WERI-Rb-1 (cell line): Measurements from ENCODE around the gene TRIM27.

Experiments
- DNase-seq: peaks from one replicate; pipeline ENCODE4 v3.0.0-alpha.2; 2020
- H3K27ac ChIP-seq: fragments of 250-450 bp; sonication (Bioruptor Pico); 2 replicates; pipeline ENCODE4 v1.5.1; 2020; ENCODE audit warnings: mild to moderate bottlenecking, moderate library complexity
- H3K27me3 ChIP-seq: fragments of 250-450 bp; sonication (Bioruptor Pico); 2 replicates; pipeline ENCODE4 v1.5.1; 2021; ENCODE audit warnings: mild to moderate bottlenecking, low read depth, moderate library complexity; ENCODE audit not compliant: insufficient read depth, severe bottlenecking
- H3K36me3 ChIP-seq: fragments of 250-450 bp; sonication (Bioruptor Pico); 2 replicates; pipeline ENCODE4 v1.5.1; 2020; ENCODE audit warnings: mild to moderate bottlenecking, moderate library complexity
- H3K4me3 ChIP-seq: 2 replicates; pipeline ENCODE4 v1.5.1; 2011; ENCODE audit warnings: low read depth, mild to moderate bottlenecking, control low read depth, low read length
- H3K9me3 ChIP-seq: fragments of 250-450 bp; sonication (Bioruptor Pico); 2 replicates; pipeline ENCODE4 v1.5.1; 2021; ENCODE audit warnings: mild to moderate bottlenecking, moderate library complexity; ENCODE audit not compliant: severe bottlenecking
- TF ChIP-seq, protein P1 (sequence below): IDR thresholded peaks from 2 replicates; pipeline ENCODE4 v1.5.1; 2011; ENCODE audit warnings: low read depth, mild to moderate bottlenecking, control low read depth, inconsistent platforms, low read length

The TRIM27 gene

DNA sequence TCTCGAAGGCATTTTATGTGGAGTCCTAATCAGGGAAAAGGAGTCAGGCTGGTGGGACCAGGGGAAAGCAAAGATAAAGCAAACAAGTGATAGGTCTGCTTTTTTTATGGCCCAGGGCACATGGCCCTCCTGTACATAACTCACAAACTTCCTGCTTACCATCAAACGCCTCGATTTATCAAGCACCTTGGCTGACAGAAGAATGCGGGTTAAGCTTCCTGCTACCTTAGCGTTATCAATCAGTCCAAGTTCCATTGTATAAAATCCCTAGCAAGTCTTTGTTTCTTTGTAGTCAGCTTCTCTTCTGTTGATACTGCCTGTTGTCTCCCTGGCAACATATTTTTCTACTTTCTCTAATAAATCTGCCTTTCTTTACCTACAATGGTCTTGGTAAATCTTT, 4.1 kb upstream of the TRIM27 start:
- no peak overlapping the region for H3K4me3 ChIP-seq
- peaks cover 8% of the 10 kb centered on the region for H3K36me3 ChIP-seq
- H3K27me3 ChIP-seq: no peaks in the 10 kb centered on the region
- TF ChIP-seq, protein P1, sequence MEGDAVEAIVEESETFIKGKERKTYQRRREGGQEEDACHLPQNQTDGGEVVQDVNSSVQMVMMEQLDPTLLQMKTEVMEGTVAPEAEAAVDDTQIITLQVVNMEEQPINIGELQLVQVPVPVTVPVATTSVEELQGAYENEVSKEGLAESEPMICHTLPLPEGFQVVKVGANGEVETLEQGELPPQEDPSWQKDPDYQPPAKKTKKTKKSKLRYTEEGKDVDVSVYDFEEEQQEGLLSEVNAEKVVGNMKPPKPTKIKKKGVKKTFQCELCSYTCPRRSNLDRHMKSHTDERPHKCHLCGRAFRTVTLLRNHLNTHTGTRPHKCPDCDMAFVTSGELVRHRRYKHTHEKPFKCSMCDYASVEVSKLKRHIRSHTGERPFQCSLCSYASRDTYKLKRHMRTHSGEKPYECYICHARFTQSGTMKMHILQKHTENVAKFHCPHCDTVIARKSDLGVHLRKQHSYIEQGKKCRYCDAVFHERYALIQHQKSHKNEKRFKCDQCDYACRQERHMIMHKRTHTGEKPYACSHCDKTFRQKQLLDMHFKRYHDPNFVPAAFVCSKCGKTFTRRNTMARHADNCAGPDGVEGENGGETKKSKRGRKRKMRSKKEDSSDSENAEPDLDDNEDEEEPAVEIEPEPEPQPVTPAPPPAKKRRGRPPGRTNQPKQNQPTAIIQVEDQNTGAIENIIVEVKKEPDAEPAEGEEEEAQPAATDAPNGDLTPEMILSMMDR: no peak
- H3K27ac ChIP-seq: no peak overlapping the region
- H3K9me3 ChIP-seq: no peaks in the 10 kb centered on the region
- DNase-seq: no peak

DNA sequence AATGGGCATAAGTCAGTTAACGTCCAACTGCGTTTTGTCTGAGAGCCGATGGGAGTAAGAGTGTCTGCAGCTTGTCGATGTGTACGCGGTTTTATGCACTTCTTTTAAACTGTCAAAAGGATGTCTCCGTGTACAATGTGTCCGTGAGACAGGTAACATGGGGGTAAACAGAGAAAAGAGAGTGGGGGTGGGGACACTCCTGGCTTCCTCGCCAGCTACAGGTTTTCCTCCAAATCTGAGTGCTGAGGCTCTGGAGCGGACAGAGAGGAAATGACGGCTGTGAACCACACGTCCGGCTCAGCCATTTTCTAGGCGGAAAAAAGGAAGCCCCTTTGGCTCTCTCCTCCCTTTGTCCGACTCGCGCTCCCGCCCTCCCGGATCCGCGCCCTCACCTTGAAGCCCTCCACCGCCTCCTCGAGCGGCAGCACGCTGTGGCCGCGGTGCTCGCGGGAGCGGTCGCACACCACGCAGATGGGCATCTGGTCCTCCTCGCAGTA, 916 bp downstream of the TRIM27 start:
- no peaks in the 10 kb centered on the region for H3K9me3 ChIP-seq
- H3K27ac ChIP-seq: peak overlapping the region; percentile 93
- no peaks in the 10 kb centered on the region for H3K27me3 ChIP-seq
- DNase-seq: peak; percentile 59
- peaks cover 56% of the 10 kb centered on the region for H3K36me3 ChIP-seq
- H3K4me3 ChIP-seq: peak overlapping the region; percentile 73
- TF ChIP-seq, protein P1: no peak

DNA sequence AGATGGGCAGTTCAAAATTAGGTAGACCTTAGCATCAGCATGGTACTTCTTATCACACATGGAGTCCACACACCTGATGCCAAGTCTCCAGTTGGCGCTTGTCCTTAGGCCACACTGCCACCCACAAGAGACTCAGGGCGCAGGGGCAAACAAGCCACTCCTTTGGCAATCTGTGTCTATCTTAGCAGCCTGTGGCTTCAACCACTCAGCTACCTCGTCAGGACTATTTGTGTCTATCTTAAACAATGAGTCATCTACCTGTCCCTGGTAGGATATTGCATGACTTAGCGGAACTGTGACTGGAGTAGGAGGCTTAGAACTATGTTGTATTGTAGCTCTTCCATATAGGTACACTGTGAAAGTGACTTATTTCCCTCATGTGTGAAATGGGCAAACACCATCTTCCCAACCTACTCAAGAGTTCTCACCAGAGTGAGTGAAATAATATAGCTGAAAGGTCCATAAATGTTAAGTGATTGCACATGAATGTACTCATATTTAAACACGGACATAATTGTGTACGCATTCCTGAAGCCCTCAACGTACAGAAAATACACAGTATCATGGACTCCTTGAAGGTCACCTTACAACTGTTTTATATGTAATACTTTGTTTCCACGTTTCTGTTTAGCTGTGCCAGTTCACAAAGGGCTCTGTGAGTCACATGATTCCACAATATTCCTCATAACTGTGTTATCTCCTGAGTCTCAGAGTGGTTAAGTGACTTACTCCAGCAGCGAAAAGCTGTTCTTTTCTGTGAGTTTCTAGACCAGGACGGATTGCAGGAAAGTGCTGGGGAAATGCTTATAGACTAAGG, 1.6 kb downstream of the TRIM27 start:
- H3K27ac ChIP-seq: peak overlapping the region; percentile 93
- H3K36me3 ChIP-seq: peaks cover 62% of the 10 kb centered on the region
- DNase-seq: no peak

DNA sequence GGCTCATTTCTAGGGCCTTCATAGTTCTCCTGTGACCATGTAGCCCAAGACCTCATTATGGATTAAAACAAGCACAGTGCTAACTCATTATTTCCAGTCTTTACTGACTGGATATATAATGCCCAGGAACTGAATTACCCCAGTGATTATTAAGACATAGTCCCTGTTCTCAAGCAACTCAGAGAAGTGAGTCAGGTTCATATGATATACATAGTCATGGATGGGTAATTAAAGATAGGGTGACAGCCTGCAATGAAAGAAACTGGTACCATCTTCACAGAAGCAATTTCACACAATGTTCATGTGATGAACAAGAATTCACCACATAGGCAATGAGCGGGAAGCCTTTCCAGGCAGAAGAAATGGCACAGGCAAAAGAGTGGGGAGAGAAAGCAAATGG, 3.5 kb downstream of the TRIM27 start:
- H3K9me3 ChIP-seq: no peaks in the 10 kb centered on the region
- no peak overlapping the region for H3K4me3 ChIP-seq
- no peak for DNase-seq
- no peaks in the 10 kb centered on the region for H3K27me3 ChIP-seq
- peaks cover 82% of the 10 kb centered on the region for H3K36me3 ChIP-seq
- TF ChIP-seq, protein P1: no peak
- H3K27ac ChIP-seq: no peak overlapping the region

More for the DNA sequence above, 1.6 kb downstream of the TRIM27 start:
- peak overlapping the region; percentile 73 for H3K4me3 ChIP-seq
- no peaks in the 10 kb centered on the region for H3K9me3 ChIP-seq
- no peaks in the 10 kb centered on the region for H3K27me3 ChIP-seq
- TF ChIP-seq, protein P1: no peak

DNA sequence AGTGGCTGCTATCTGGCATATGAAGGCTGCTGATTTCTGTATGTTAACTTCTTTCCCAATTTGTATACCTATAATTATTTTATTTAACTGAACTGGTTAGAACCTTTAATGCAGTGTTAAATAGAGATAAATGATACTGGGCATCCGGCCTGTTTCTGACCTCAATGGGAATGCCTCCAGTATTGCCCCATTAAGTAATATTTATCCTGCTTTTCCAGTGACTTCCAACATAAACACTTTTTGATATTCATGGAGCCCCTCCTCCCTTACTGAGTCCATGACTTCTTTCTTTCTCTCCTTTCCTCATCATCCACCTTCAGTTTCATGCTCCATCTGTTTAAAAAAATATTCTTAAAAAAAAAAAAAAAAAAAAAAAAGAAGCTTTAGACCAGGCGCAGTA, 8.8 kb downstream of the TRIM27 start:
- Histone ChIP-seq H3K4me3 (no peak overlapping the region), H3K27ac (no peak overlapping the region), H3K36me3 (peaks cover 94% of the 10 kb centered on the region), H3K9me3 (no peaks in the 10 kb centered on the region), H3K27me3 (no peaks in the 10 kb centered on the region)
- DNase-seq: no peak
- TF ChIP-seq, protein P1: no peak
